GM10847 (cell line): ENCODE measurements around the gene CXCL9.

ENCODE experiments used
- POLR2A ChIP-seq: IDR thresholded peaks from 2 replicates; pipeline ENCODE4 v1.6.1; 2011; ENCODE audit not compliant: insufficient read length; ENCODE audit errors: extremely low read depth

The CXCL9 gene

DNA sequence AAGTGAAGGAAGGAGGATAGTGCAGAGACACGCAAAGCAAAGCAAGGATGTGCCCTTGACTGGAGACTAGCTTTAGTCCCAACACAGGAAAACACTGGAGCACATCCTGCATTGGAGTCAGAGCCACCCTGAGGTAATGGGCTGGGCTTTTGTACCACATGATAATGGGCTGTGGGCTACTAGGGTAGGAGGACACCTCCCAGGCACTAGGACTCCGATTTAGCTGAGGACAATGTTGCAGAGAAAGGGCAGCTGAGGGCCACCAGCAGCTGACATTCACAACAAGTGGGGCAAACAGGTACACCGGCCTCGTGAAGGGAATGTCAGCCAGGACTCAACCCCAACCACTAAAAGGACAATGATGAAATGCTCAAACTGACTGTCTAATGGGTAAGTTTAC, 26.7 kb downstream of the CXCL9 start:
- no peak for TF ChIP-seq POLR2A

DNA sequence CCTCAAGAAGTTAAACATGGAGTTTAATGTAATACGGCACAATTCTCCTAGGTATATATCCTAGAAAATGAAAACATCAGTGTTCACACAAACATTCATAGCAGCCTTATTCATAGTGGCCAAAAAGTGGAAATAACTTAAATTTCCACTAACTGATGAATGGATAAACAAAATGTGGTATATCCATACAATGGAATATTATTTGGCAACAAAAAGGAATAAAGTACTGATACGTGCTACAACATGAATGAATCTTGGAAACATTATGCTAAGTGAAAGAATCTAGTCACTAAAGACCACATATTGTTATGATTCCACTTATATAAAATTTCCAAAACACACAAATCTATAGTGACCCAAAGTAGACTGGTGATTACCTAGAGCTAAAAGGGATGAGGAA, 31.1 kb downstream of the CXCL9 start:
- TF ChIP-seq POLR2A: no peak

- no peak for TF ChIP-seq POLR2A
These were observed 33.5 kb downstream of the CXCL9 start for GRCh38 chr4:75973766-75974165.

DNA sequence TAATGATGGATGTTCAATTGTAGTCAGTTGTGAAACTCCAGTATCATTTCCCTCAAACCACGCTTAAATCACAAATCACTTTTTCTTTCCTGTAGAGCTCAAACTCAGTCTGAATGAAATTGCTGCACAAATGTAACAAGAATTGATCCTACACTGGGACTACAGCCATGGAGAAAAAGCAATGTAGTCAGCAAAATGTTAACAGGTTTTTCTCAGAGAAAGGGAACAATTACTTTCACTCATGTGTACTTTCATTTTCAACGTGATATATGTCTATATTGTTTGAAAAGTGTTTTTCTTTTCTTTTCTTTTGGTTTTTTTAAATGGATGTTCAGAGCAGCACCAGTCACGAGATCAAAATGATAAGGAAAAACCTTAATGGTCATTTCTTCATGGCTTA, 39.2 kb downstream of the CXCL9 start:
- TF ChIP-seq POLR2A: no peak

- TF ChIP-seq POLR2A: no peak
These were observed 43.8 kb downstream of the CXCL9 start for GRCh38 chr4:75963558-75963957.

DNA sequence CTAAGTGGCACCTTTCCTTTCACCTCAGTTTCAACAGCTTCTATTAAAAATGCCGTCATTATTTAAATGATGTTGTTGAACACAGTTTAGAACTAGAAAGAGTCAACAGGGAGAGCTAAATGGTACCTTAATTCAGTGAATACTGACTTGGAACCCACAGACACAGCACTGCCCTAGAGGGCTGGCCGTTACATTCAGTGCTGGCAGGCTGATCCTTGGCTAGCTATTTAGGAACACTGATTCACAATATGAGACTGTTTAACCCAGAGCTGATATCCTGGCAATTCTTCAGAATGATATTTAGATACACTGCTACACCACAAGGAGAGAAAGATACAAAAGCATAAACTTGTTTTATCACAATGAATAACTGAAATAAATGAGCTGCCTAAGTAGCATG, 53.8 kb downstream of the CXCL9 start:
- no peak for TF ChIP-seq POLR2A
